ENCODE results near the gene GSTM1.

DNA sequence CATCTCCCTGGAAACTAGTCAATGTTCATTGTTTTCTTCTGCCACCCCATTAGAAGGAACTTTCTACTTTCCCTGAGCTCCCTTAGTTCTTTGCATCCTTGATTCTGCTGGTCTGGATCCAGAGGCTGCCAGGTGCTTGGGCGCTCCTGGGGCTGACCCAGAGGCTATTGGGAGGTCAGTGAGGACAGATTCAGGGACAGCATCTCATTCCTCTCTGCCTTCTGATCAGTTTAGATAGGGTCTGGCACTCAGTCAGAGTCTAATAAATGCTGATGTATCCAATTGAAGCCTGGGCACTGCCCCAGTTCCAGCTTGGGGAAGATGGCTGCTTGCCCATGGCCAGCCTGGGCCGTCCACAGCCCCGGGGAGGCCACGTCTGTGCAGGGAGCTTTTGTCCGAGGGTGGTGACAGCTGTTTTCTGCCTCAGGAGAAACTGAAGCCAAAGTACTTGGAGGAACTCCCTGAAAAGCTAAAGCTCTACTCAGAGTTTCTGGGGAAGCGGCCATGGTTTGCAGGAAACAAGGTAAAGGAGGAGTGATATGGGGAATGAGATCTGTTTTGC, 2.3 kb downstream of the GSTM1 start:
- no peak for TF ChIP-seq POLR2A (IDR thresholded peaks at IDR 0.05)
- TF ChIP-seq, protein P1, sequence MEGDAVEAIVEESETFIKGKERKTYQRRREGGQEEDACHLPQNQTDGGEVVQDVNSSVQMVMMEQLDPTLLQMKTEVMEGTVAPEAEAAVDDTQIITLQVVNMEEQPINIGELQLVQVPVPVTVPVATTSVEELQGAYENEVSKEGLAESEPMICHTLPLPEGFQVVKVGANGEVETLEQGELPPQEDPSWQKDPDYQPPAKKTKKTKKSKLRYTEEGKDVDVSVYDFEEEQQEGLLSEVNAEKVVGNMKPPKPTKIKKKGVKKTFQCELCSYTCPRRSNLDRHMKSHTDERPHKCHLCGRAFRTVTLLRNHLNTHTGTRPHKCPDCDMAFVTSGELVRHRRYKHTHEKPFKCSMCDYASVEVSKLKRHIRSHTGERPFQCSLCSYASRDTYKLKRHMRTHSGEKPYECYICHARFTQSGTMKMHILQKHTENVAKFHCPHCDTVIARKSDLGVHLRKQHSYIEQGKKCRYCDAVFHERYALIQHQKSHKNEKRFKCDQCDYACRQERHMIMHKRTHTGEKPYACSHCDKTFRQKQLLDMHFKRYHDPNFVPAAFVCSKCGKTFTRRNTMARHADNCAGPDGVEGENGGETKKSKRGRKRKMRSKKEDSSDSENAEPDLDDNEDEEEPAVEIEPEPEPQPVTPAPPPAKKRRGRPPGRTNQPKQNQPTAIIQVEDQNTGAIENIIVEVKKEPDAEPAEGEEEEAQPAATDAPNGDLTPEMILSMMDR (IDR thresholded peaks at IDR 0.05) = no peak
